Stomach (tissue), 9 donors: Measurements from ENCODE around the gene C5AR2. TPM values are rescaled to one million over a fixed set of nuclear protein-coding genes. Genes with fewer than 3 reads are reported as not detected.

Experiments
- DNase-seq, 2 donors: peaks; one replicate each; pipeline versions ENCODE4 v3.0.0 to v3.0.0-alpha.2; 2013 to 2019
- H3K27ac ChIP-seq, 5 donors: fragments of 200-600 bp in 4 of 5; sonication (generic) in 4 of 5; one replicate each; pipeline ENCODE4 v1.5.1; 2013 to 2019; ENCODE audit warnings: mild to moderate bottlenecking in 1 of 5, moderate library complexity in 1 of 5
- H3K27me3 ChIP-seq, 3 donors: fragments of 200-600 bp; sonication (generic); one replicate each; pipeline ENCODE4 v1.5.1; 2017 to 2019; ENCODE audit warnings: mixed run types in 1 of 3
- H3K36me3 ChIP-seq, 4 donors: fragments of 200-600 bp; sonication (generic); 1 replicate in 3 of 4; 2 replicates in 1 of 4; pipeline ENCODE4 v1.5.1; 2016 to 2019
- H3K4me1 ChIP-seq, 4 donors: fragments of 200-600 bp; sonication (generic); one replicate each; pipeline ENCODE4 v1.5.1; 2016 to 2019
- H3K4me3 ChIP-seq, 4 donors: fragments of 200-600 bp; sonication (generic) in 3 of 4; one replicate each; pipeline ENCODE4 v1.5.1; 2016 to 2019; ENCODE audit warnings: mild to moderate bottlenecking in 1 of 4
- H3K9me3 ChIP-seq, 4 donors: fragments of 200-600 bp; sonication (generic); one replicate each; pipeline ENCODE4 v1.5.1; 2016 to 2019
- CTCF ChIP-seq, 7 experiments: fragments of 450-650 bp in 4 of 7; fragments of 200-600 bp in 3 of 7; sonication (generic) in 3 of 7; IDR thresholded peaks; one replicate each; pipeline ENCODE4 v1.5.1; 2016 to 2019; ENCODE audit warnings: antibody characterized with exemption in 7 of 7, control low read depth in 2 of 7, mild to moderate bottlenecking in 1 of 7
- EP300 ChIP-seq: sonication (generic); formaldehyde crosslinking; IDR thresholded peaks from one replicate; pipeline ENCODE4 v1.6.1; 2017; ENCODE audit warnings: antibody characterized with exemption
- POLR2A ChIP-seq, 4 donors: fragments of 450-650 bp; IDR thresholded peaks; one replicate each; pipeline ENCODE4 v1.6.1; 2016; ENCODE audit warnings: antibody characterized with exemption in 4 of 4, control low read depth in 2 of 4, mild to moderate bottlenecking in 1 of 4, moderate library complexity in 1 of 4
- POLR2AphosphoS5 ChIP-seq, 3 donors: sonication (generic); formaldehyde crosslinking; IDR thresholded peaks; one replicate each; pipeline ENCODE4 v1.6.1; 2016; ENCODE audit warnings: antibody characterized with exemption in 3 of 3
- WGBS, 5 donors: extraction: QIAGEN DNeasy Blood & Tissue Kit in 3 of 5; methylation state at CpG; one replicate each; pipeline versions ENCODE4 v1.1.5 to v1.1.7; 2013 to 2018; 5-methylcytosine and 5-hydroxymethylcytosine counted together
- intact Hi-C: fragments of 100-400 bp; cut with DNase I; formaldehyde crosslinking; loops from one replicate; pipeline ENCODE4 v1.15.1; 2023; ENCODE audit warnings: low total_unique reads
- polyA plus RNA-seq, 3 donors: library from polyadenylated mRNA; stranded (reverse); fragments of 200-250 nt; gene quantifications; one replicate each; pipeline ENCODE4 v1.2.3, GENCODE V29; 2013
- total RNA-seq, 5 donors: library from RNA; depleted of rRNA; stranded (reverse); fragments of >200 nt; gene quantifications; one replicate each; pipeline versions ENCODE4 v1.1.0 to v1.2.3, GENCODE V29; 2014 to 2016
- donor health status: healthy with polysubstance abuse.
- donor health status: Bipolar disorder and iron deficiency.
- donor health status: healthy.

The C5AR2 gene
- total and polyA plus RNA-seq, 8 donors: 0.13 to 11.1 (median 0.82) TPM; not detected in 2

GRCh38 chr19:47316513-47316912 is 15.5 kb upstream of the C5AR2 start:
- peaks cover 0 to 12% (median 0%) of the 10 kb centered on the region in 4 donors for H3K36me3 ChIP-seq
- no peak overlapping the region for H3K27ac ChIP-seq
- peaks cover 0 to 8% (median 0%) of the 10 kb centered on the region in 4 donors for H3K4me1 ChIP-seq
- H3K9me3 ChIP-seq: peaks cover 0 to under 1% (median 0%) of the 10 kb centered on the region in 4 donors
- DNase-seq: no peak
- TF ChIP-seq CTCF (IDR thresholded peaks at IDR 0.05) (no peak), POLR2AphosphoS5 (IDR thresholded peaks at IDR 0.05) (no peak), EP300 (no peak), POLR2A (IDR thresholded peaks at IDR 0.05) (no peak)
- peaks cover 0 to 58% (median 0%) of the 10 kb centered on the region in 3 donors for H3K27me3 ChIP-seq
- no peak overlapping the region for H3K4me3 ChIP-seq
- 81 to 89% (median 84%) methylated on average over 4 of the region's 4 CpGs for WGBS, 5 donors
- intact Hi-C loops: no loop called here

DNA sequence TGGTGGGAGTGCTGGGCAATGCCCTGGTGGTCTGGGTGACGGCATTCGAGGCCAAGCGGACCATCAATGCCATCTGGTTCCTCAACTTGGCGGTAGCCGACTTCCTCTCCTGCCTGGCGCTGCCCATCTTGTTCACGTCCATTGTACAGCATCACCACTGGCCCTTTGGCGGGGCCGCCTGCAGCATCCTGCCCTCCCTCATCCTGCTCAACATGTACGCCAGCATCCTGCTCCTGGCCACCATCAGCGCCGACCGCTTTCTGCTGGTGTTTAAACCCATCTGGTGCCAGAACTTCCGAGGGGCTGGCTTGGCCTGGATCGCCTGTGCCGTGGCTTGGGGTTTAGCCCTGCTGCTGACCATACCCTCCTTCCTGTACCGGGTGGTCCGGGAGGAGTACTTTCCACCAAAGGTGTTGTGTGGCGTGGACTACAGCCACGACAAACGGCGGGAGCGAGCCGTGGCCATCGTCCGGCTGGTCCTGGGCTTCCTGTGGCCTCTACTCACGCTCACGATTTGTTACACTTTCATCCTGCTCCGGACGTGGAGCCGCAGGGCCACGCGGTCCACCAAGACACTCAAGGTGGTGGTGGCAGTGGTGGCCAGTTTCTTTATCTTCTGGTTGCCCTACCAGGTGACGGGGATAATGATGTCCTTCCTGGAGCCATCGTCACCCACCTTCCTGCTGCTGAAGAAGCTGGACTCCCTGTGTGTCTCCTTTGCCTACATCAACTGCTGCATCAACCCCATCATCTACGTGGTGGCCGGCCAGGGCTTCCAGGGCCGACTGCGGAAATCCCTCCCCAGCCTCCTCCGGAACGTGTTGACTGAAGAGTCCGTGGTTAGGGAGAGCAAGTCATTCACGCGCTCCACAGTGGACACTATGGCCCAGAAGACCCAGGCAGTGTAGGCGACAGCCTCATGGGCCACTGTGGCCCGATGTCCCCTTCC is 11.8 kb upstream of the C5AR2 start:
- peaks cover 0 to 6% (median 0%) of the 10 kb centered on the region in 4 donors for H3K9me3 ChIP-seq
- WGBS, 5 donors: 89 to 94% (median 93%) methylated on average over 46 of the region's 46 CpGs

DNA sequence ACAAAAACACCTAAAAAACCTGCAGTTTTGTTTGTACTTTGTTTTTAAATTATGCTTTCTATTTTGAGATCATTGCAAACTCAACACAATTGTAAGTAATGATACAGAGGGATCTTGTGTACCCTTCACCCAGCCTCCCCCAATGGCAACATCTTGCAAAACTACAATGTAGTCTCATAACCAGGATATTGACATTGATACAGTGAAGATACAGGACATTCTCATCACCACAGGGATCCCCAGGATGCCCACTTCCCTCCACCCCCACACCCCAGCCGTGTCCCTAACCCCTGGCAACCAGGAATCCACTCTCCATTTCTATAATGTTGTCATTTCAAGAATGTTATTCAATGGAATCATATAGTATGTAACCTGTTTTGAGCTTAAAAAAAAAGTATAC is 10.3 kb upstream of the C5AR2 start:
- WGBS, 5 donors: 74 to 91% (median 79%) methylated on average over 1 of the region's 1 CpG
- intact Hi-C loops: loop anchor here (10.0 kb wide), 1 partner anchor 83 kb away; no protein-coding TSS in a partner anchor
- Histone ChIP-seq H3K4me1 (no peaks in the 10 kb centered on the region), H3K4me3 (no peak overlapping the region), H3K9me3 (peaks cover 0 to 6% (median 0%) of the 10 kb centered on the region in 4 donors), H3K36me3 (peaks cover 0 to 12% (median 0%) of the 10 kb centered on the region in 4 donors), H3K27me3 (peaks cover 0 to 61% (median 0%) of the 10 kb centered on the region in 3 donors), H3K27ac (peak overlapping the region in 1 of 5 donors; percentile 20)
- no peak for TF ChIP-seq EP300
- no peak for DNase-seq

More for the DNA sequence above, 11.8 kb upstream of the C5AR2 start:
- TF ChIP-seq POLR2AphosphoS5 (IDR thresholded peaks at IDR 0.05) (no peak), CTCF (IDR thresholded peaks at IDR 0.05) (no peak), POLR2A (IDR thresholded peaks at IDR 0.05) (no peak), EP300 (no peak)
- no peak for DNase-seq
- H3K27ac ChIP-seq: no peak overlapping the region
- no peak overlapping the region for H3K4me3 ChIP-seq
- intact Hi-C loops: loop anchor here (10.0 kb wide), 1 partner anchor 85 kb away; no protein-coding TSS in a partner anchor
- H3K4me1 ChIP-seq: peaks cover 0 to 8% (median 0%) of the 10 kb centered on the region in 4 donors
- H3K36me3 ChIP-seq: peaks cover 0 to 12% (median 0%) of the 10 kb centered on the region in 4 donors
- H3K27me3 ChIP-seq: peaks cover 0 to 68% (median 0%) of the 10 kb centered on the region in 3 donors

DNA sequence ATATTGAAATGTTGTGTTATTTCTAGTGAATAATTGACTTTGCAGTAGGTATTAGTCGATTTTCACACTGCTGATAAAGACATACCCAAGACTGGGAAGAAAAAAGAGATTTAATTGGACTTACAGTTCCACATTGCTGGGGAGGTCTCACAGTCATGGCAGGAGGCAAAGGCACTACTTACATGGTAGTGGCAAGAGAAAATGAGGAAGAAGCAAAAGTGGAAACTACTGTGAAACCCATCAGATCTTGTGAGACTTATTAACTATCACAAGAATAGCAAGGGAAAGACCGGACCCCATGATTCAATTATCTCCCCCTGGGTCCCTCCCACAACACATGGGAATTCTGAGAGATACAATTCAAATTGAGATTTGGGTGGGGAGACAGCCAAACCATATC is 9.9 kb upstream of the C5AR2 start:
- peaks cover 0 to 6% (median 0%) of the 10 kb centered on the region in 4 donors for H3K9me3 ChIP-seq
- no peaks in the 10 kb centered on the region for H3K4me1 ChIP-seq
- no peak for TF ChIP-seq EP300
- TF ChIP-seq CTCF (IDR thresholded peaks at IDR 0.05): no peak
- no peak for TF ChIP-seq POLR2A (IDR thresholded peaks at IDR 0.05)
- TF ChIP-seq POLR2AphosphoS5 (IDR thresholded peaks at IDR 0.05): no peak
- H3K27ac ChIP-seq: peak overlapping the region in 1 of 5 donors; percentile 20
- H3K4me3 ChIP-seq: no peak overlapping the region
- intact Hi-C loops: loop anchor here (10.0 kb wide), 1 partner anchor 83 kb away; no protein-coding TSS in a partner anchor
- WGBS, 5 donors: 59 to 82% (median 72%) methylated on average over 2 of the region's 2 CpGs
- H3K36me3 ChIP-seq: peaks cover 0 to 12% (median 0%) of the 10 kb centered on the region in 4 donors
- DNase-seq: no peak
- H3K27me3 ChIP-seq: peaks cover 0 to 57% (median 0%) of the 10 kb centered on the region in 3 donors
